Naive thymus-derived CD4-positive, alpha-beta T cell (primary cell): Measurements from ENCODE around the gene ATP6V0A4. TPM values are rescaled to one million over a fixed set of nuclear protein-coding genes. Genes with fewer than 3 reads are reported as not detected.
"Not testable (repeated sequence)": the region's sequence is repeated elsewhere in the genome, so short reads cannot be mapped to it uniquely, and the experiment has no call there.

ENCODE experiments used
- ATAC-seq: fragments of 150-1000 bp; cut with Tn5 transposase; 2 replicates; pipeline ENCODE4 v1.10.0; 2021; ENCODE audit warnings: mild to moderate bottlenecking, moderate library complexity
- CTCF ChIA-PET: fragments of 350-600 bp; sonication (Branson Sonifier 250); formaldehyde crosslinking; loops from one replicate; lab custom pipeline; 2021; ENCODE audit warnings: antibody characterized with exemption; lab: Charles Lee
- POLR2A ChIA-PET: fragments of 350-600 bp; sonication (Branson Sonifier 250); formaldehyde crosslinking; loops from one replicate; lab custom pipeline; 2021; ENCODE audit warnings: antibody characterized with exemption, inconsistent platforms; lab: Charles Lee
- DNase-seq, 9 donors: peaks; one replicate each; pipeline versions ENCODE4 v3.0.0 to v3.0.0-alpha.2; 2020 to 2022; ENCODE audit warnings: mixed read lengths in 1 of 9
- H3K27ac ChIP-seq: one replicate; pipeline ENCODE4 v1.7.0; 2013; ENCODE audit warnings: mild to moderate bottlenecking, low read depth, low read length, moderate library complexity
- H3K27me3 ChIP-seq, 2 donors: one replicate each; pipeline ENCODE4 v1.7.0; 2013; ENCODE audit warnings: low read length in 2 of 2, mild to moderate bottlenecking in 2 of 2, moderate library complexity in 2 of 2; ENCODE audit not compliant: control insufficient read depth in 2 of 2, insufficient read depth in 2 of 2
- H3K36me3 ChIP-seq, 3 experiments: 1 replicate in 2 of 3; 2 replicates in 1 of 3; pipeline ENCODE4 v1.7.0; 2013; ENCODE audit warnings: low read length in 3 of 3, mild to moderate bottlenecking in 3 of 3, moderate library complexity in 1 of 3; ENCODE audit not compliant: insufficient read depth in 3 of 3, control insufficient read depth in 2 of 3
- H3K4me1 ChIP-seq, 2 donors: one replicate each; pipeline ENCODE4 v1.7.0; 2013; ENCODE audit warnings: low read length in 2 of 2, mild to moderate bottlenecking in 2 of 2, moderate library complexity in 1 of 2; ENCODE audit not compliant: control insufficient read depth in 2 of 2, insufficient read depth in 2 of 2
- H3K4me3 ChIP-seq: 2 replicates; pipeline ENCODE4 v1.7.0; 2013; ENCODE audit warnings: mild to moderate bottlenecking, low read length
- H3K9me3 ChIP-seq, 3 experiments: 1 replicate in 2 of 3; 2 replicates in 1 of 3; pipeline ENCODE4 v1.7.0; 2013; ENCODE audit warnings: low read length in 3 of 3; ENCODE audit not compliant: control insufficient read depth in 2 of 3
- H3K27ac Mint-ChIP-seq, 9 donors: one replicate each; pipeline ENCODE4 v1.8.0; 2020 to 2022; ENCODE audit warnings: mixed read lengths in 9 of 9, mild to moderate bottlenecking in 8 of 9, moderate library complexity in 5 of 9, inconsistent platforms in 2 of 9
- H3K27me3 Mint-ChIP-seq, 5 donors: one replicate each; pipeline ENCODE4 v1.8.0; 2021 to 2022; ENCODE audit warnings: mixed read lengths in 5 of 5, mild to moderate bottlenecking in 1 of 5
- H3K36me3 Mint-ChIP-seq, 5 donors: one replicate each; pipeline ENCODE4 v1.8.0; 2020 to 2022; ENCODE audit warnings: mixed read lengths in 5 of 5, mild to moderate bottlenecking in 3 of 5, inconsistent platforms in 1 of 5
- H3K4me1 Mint-ChIP-seq, 7 donors: one replicate each; pipeline ENCODE4 v1.8.0; 2020 to 2022; ENCODE audit warnings: mixed read lengths in 7 of 7, mild to moderate bottlenecking in 3 of 7, inconsistent platforms in 1 of 7
- H3K4me3 Mint-ChIP-seq, 10 donors: one replicate each; pipeline ENCODE4 v1.8.0; 2020 to 2022; ENCODE audit warnings: mild to moderate bottlenecking in 10 of 10, mixed read lengths in 10 of 10, moderate library complexity in 6 of 10, inconsistent platforms in 2 of 10
- H3K9me3 Mint-ChIP-seq, 11 donors: one replicate each; pipeline ENCODE4 v1.8.0; 2020 to 2022; ENCODE audit warnings: mixed read lengths in 11 of 11, mild to moderate bottlenecking in 4 of 11, inconsistent platforms in 1 of 11, moderate library complexity in 1 of 11
- intact Hi-C, 2 donors: fragments of 100-400 bp; cut with micrococcal nuclease; formaldehyde crosslinking; loops; one replicate each; pipeline ENCODE4 v1.15.1; 2023
- polyA plus RNA-seq, 2 donors: library from polyadenylated mRNA; unstranded; fragments of 300-500 nt; fragmentation: Illumina TruSeq; gene quantifications; one replicate each; pipeline ENCODE4 v1.2.3, GENCODE V29; 2021
- total RNA-seq, 6 experiments: library from RNA in 5 of 6; stranded (reverse) in 5 of 6; gene quantifications; 1 replicate in 5 of 6; 2 replicates in 1 of 6; pipeline ENCODE4 v1.2.3 and lab custom pipeline; 2021 to 2026

Gene ATP6V0A4
- total and polyA plus RNA-seq, 7 experiments from 2014 or later: not detected

DNA sequence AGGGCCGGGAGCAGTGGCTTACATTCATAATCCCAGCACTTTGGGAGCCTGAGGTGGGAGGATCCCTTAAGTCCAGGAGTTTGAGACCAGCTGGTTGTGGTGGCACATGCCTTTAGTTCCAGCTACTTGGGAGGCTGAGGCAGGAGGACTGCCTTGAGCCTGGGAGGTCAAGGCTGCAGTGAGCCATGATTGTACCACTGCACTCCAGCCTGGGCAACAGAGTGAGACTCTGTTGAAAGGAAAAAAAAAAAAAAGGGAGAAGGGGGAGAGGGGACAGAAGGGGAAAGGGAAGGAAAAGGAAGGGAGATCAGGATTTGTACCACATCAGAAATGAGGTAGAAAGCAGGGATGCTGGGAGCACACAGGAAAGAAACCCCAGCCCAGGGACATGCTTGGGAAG lies 58.1 kb downstream of the ATP6V0A4 start:
- intact Hi-C loops: loop anchor here in 1 of 2 donors (2.0 to 5.0 kb wide), 5 partner anchors 153 to 737 kb away; partner anchors contain the start of genes CREB3L2 and TRIM24
- H3K9me3 ChIP-seq: no peaks in the 10 kb centered on the region
- H3K27ac ChIP-seq: no peak overlapping the region
- H3K27ac Mint-ChIP-seq: peak overlapping the region in 1 of 9 donors; percentile 83
- no peaks in the 10 kb centered on the region for H3K27me3 ChIP-seq
- H3K4me3 ChIP-seq: no peak overlapping the region
- ChIA-PET CTCF (interaction anchor here (1.6 to 2.6 kb wide), 5 partner anchors 11 to 583 kb away, joined by 3 to 40 read pairs (median 9); no protein-coding TSS in a partner anchor), POLR2A (no interaction called here)
- ATAC-seq: no peak
- H3K4me1 Mint-ChIP-seq: peaks cover under 1 to 8% (median 5%) of the 10 kb centered on the region in 7 donors
- H3K9me3 Mint-ChIP-seq: peaks cover 0 to 4% (median 0%) of the 10 kb centered on the region in 11 donors
- H3K27me3 Mint-ChIP-seq: no peaks in the 10 kb centered on the region
- no peak for DNase-seq
- no peaks in the 10 kb centered on the region for H3K4me1 ChIP-seq
- H3K4me3 Mint-ChIP-seq: no peak overlapping the region
- H3K36me3 ChIP-seq: no peaks in the 10 kb centered on the region
- H3K36me3 Mint-ChIP-seq: no peaks in the 10 kb centered on the region

DNA sequence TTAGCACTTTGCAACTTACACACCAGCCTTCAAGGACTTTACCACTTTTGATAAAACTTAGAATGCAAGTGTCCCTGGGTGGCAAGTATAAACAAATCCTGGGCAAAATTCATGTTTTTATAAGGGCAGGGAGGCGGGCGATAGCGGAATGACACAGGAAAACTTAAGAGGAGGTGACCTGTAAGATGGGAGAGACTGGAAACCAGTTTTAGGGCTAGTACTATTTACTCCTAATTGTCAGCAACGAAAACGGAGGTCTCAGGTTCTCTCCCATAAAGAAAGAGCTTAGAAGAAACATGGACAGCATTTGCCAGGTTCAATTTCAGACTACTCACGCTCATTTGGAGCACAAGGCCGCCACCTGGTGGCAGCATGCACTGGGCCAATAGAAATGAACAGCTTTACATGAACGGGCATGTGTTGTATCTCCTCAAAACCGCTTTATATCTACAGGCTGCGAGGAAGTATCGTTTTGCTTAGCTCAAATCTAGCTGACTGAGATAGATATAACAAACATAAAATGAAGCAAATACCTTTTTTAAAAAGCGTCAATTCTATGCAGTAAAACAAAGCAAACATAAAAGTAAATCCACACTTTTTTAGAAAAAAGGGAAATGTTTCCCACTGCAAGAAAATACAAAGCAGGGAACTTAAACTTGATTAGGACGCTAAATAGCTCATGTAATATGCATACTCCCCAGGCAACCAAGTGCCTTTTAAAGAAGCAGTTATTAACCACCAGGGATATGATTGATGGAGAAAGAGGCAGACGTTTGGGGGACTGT lies 59.3 kb downstream of the ATP6V0A4 start:
- Histone ChIP-seq H3K36me3 (no peaks in the 10 kb centered on the region), H3K27me3 (no peaks in the 10 kb centered on the region), H3K4me3 (no peak overlapping the region), H3K4me1 (no peaks in the 10 kb centered on the region), H3K9me3 (no peaks in the 10 kb centered on the region), H3K27ac (no peak overlapping the region)
- peaks cover 0 to 4% (median 0%) of the 10 kb centered on the region in 11 donors for H3K9me3 Mint-ChIP-seq
- intact Hi-C loops: loop anchor here (1.0 to 5.0 kb wide), 13 partner anchors 14 to 835 kb away; partner anchors contain the start of genes TRIM24 (in 2 of the 2) and CREB3L2 (in 1 of the 2)
- H3K27me3 Mint-ChIP-seq: no peaks in the 10 kb centered on the region
- CTCF ChIA-PET: interaction anchor here (0.6 to 2.6 kb wide), 27 partner anchors 10 to 839 kb away, joined by 3 to 40 read pairs (median 4); partner anchors contain the start of gene TRIM24
- peak; percentile 92 for ATAC-seq
- H3K4me3 Mint-ChIP-seq: no peak overlapping the region
- POLR2A ChIA-PET: interaction anchor here (0.6 to 1.0 kb wide), 3 partner anchors 13 to 579 kb away, joined by 3 to 6 read pairs (median 4); no protein-coding TSS in a partner anchor
- peaks cover 0 to 7% (median 4%) of the 10 kb centered on the region in 7 donors for H3K4me1 Mint-ChIP-seq
- peak; percentile 70 to 86 (median 80) for DNase-seq
- H3K36me3 Mint-ChIP-seq: no peaks in the 10 kb centered on the region
- peak overlapping the region in 7 of 9 donors; percentile 1 to 83 (median 65) for H3K27ac Mint-ChIP-seq

- no peaks in the 10 kb centered on the region for H3K9me3 ChIP-seq
- ChIA-PET POLR2A (interaction anchor here (0.6 to 1.0 kb wide), 2 partner anchors 14 to 282 kb away, joined by 4 to 6 read pairs; no protein-coding TSS in a partner anchor), CTCF (interaction anchor here (0.6 to 2.6 kb wide), 23 partner anchors 10 to 838 kb away, joined by 3 to 40 read pairs (median 4); partner anchors contain the start of gene TRIM24)
- Mint-ChIP-seq H3K27me3 (no peaks in the 10 kb centered on the region), H3K9me3 (peaks cover 0 to 4% (median 0%) of the 10 kb centered on the region in 11 donors), H3K4me1 (peaks cover 0 to 8% (median 7%) of the 10 kb centered on the region in 7 donors), H3K27ac (no peak overlapping the region), H3K36me3 (no peaks in the 10 kb centered on the region), H3K4me3 (no peak overlapping the region)
- ATAC-seq (no peak), DNase-seq (no peak)
- no peak overlapping the region for H3K27ac ChIP-seq
- no peak overlapping the region for H3K4me3 ChIP-seq
- intact Hi-C loops: loop anchor here (1.0 to 5.0 kb wide), 13 partner anchors 14 to 835 kb away; partner anchors contain the start of genes TRIM24 (in 2 of the 2) and CREB3L2 (in 1 of the 2)
- no peaks in the 10 kb centered on the region for H3K36me3 ChIP-seq
- H3K4me1 ChIP-seq: no peaks in the 10 kb centered on the region
- H3K27me3 ChIP-seq: no peaks in the 10 kb centered on the region
Measured at GRCh38 chr7:138738114-138738513, 59.9 kb downstream of the ATP6V0A4 start.

- H3K9me3 ChIP-seq: no peaks in the 10 kb centered on the region
- CTCF ChIA-PET: no interaction called here
- H3K27ac Mint-ChIP-seq: peak overlapping the region in 1 of 9 donors; percentile 74
- no peaks in the 10 kb centered on the region for H3K27me3 ChIP-seq
- POLR2A ChIA-PET: no interaction called here
- ATAC-seq: no peak
- no peak for DNase-seq
- no peak overlapping the region for H3K4me3 ChIP-seq
- intact Hi-C loops: loop anchor here in 1 of 2 donors (5.0 kb wide), 1 partner anchor 148 kb away; no protein-coding TSS in a partner anchor
- H3K27me3 Mint-ChIP-seq: no peaks in the 10 kb centered on the region
- no peaks in the 10 kb centered on the region for H3K36me3 ChIP-seq
- H3K4me1 ChIP-seq: no peaks in the 10 kb centered on the region
- peaks cover 0 to 14% (median 12%) of the 10 kb centered on the region in 7 donors for H3K4me1 Mint-ChIP-seq
- H3K9me3 Mint-ChIP-seq: peaks cover 0 to 4% (median 0%) of the 10 kb centered on the region in 11 donors
- H3K4me3 Mint-ChIP-seq: peak overlapping the region in 1 of 10 donors; percentile 38
- H3K36me3 Mint-ChIP-seq: no peaks in the 10 kb centered on the region
- H3K27ac ChIP-seq: no peak overlapping the region
Measured at GRCh38 chr7:138735399-138735798, 62.6 kb downstream of the ATP6V0A4 start.

- H3K4me1 ChIP-seq, H3K36me3 ChIP-seq, H3K9me3 ChIP-seq, H3K27me3 ChIP-seq, H3K4me1 Mint-ChIP-seq, intact Hi-C loops, H3K4me3 Mint-ChIP-seq, H3K36me3 Mint-ChIP-seq, DNase-seq, H3K27ac Mint-ChIP-seq, CTCF ChIA-PET, ATAC-seq, POLR2A ChIA-PET, H3K9me3 Mint-ChIP-seq, H3K27me3 Mint-ChIP-seq, H3K27ac ChIP-seq, H3K4me3 ChIP-seq: not testable (repeated sequence)
Measured at GRCh38 chr7:138731733-138732132, 66.3 kb downstream of the ATP6V0A4 start.

DNA sequence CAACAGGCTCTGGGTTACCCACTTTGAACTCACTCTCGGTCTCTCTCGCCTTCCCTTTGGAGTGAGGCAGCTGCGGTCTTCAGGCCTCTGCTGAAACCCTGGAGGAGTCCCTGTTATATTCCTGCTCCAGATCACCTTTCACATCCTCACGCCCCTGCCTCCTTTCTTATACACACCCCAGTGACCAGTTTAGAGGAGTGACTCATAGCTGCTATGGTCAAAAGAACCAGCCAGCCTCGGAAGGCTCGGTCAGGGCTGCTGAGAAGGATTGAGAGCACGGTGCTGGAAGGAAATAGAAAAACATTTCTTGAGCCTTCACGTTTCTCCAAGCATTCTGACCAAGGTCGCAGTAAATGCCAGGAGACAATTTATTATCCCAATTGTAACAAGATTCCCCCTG lies 68.6 kb downstream of the ATP6V0A4 start:
- CTCF ChIA-PET: interaction anchor here (0.6 kb wide), 1 partner anchor 20 kb away, joined by 3 read pairs; no protein-coding TSS in a partner anchor

More for the DNA sequence above, 68.6 kb downstream of the ATP6V0A4 start:
- POLR2A ChIA-PET: no interaction called here
- intact Hi-C loops: no loop called here
- no peaks in the 10 kb centered on the region for H3K36me3 Mint-ChIP-seq
- Histone ChIP-seq H3K4me3 (no peak overlapping the region), H3K9me3 (no peaks in the 10 kb centered on the region), H3K27me3 (no peaks in the 10 kb centered on the region), H3K4me1 (no peaks in the 10 kb centered on the region), H3K27ac (no peak overlapping the region), H3K36me3 (no peaks in the 10 kb centered on the region)
- DNase-seq (no peak), ATAC-seq (no peak)
- peak overlapping the region in 1 of 9 donors; percentile 77 for H3K27ac Mint-ChIP-seq
- peaks cover 0 to 8% (median 7%) of the 10 kb centered on the region in 7 donors for H3K4me1 Mint-ChIP-seq
- H3K27me3 Mint-ChIP-seq: no peaks in the 10 kb centered on the region
- H3K4me3 Mint-ChIP-seq: no peak overlapping the region
- H3K9me3 Mint-ChIP-seq: peaks cover 0 to 2% (median 0%) of the 10 kb centered on the region in 11 donors
